ENCODE measurements around the gene HS6ST1.
"Not testable (repeated sequence)": the region's sequence is repeated elsewhere in the genome, so short reads cannot be mapped to it uniquely, and the experiment has no call there.

Gene HS6ST1

DNA sequence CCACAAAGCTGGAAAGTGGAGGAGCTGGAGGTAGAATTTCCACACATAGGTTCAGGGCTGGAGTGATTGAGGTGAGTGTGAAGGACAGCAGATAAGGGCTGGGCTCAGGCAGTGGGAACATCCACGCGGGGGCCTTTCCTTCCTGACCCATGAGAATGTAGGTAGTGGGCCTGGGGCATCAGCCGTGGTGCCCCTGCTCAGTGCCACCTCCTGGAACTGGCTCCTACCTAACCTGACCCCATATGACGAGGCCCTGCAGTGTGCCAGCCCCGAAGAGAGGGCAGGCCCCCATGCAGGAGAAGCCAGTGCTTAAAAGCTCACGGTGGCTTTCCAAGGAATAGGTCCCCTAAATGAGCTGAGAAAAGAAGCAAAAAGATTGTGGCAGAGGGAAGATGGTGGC, 66.2 kb downstream of the HS6ST1 start:
- H3K4me3 ChIP-seq (replicated peaks; ENCODE audit: low read depth, low read length), result no peak overlapping the region
- no peak for TF ChIP-seq CTCF (IDR thresholded peaks at IDR 0.05; ENCODE audit: low read depth, low read length, missing control alignments)
- no peak for DNase-seq (ENCODE audit: extremely low read depth, low read depth)

DNA sequence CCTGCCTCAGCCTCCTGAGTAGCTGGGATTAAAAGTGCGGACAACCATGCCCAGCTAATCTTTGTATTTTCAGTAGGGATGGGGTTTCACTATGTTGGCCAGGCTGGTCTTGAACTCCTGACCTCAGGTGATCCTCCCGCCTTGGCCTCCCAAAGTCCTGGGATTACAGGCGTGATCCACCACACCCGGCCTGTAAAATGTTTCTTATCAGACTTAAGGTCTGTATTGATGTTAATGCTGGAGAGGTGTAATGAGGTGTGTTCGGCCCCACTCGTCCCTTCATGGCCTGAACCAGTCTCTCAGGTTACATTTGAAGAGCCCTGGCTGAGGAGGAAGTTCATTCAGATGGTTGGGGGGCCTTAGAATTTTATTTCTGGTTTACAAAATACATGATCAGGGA, 66.6 kb downstream of the HS6ST1 start:
- not testable (repeated sequence) for H3K4me3 ChIP-seq (replicated peaks; ENCODE audit: low read depth, low read length); DNase-seq (ENCODE audit: extremely low read depth, low read depth)

- no peak overlapping the region for H3K4me3 ChIP-seq (replicated peaks; ENCODE audit: low read depth, low read length)
- DNase-seq (ENCODE audit: extremely low read depth, low read depth), result no peak
- no peak for TF ChIP-seq CTCF (IDR thresholded peaks at IDR 0.05; ENCODE audit: low read depth, low read length, missing control alignments)
These were observed 68.2 kb downstream of the HS6ST1 start for GRCh38 chr2:128250229-128251025.

GRCh38 chr2:128249555-128249954, 69.1 kb downstream of the HS6ST1 start:
- DNase-seq (ENCODE audit: extremely low read depth, low read depth), result no peak
- H3K4me3 ChIP-seq (replicated peaks; ENCODE audit: low read depth, low read length), result no peak overlapping the region
- TF ChIP-seq CTCF (IDR thresholded peaks at IDR 0.05; ENCODE audit: low read depth, low read length, missing control alignments), result no peak

DNA sequence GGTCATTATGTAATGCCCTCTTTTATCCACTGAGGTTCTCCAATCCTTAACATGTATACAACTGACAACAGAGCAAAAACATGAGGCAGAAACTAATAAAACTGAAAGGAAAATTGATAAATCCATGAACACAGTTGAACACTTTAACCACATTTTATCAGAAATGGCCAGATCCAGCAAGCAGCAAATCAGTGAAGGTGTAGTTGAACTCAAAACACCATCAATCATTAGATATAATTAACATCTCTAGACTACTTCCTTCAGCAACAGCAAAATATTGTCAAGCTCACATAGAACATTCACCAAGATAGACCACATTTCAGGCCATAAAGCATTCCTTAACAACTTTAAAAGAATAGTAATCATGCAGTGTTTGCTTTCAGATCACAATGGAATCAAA, 72.9 kb downstream of the HS6ST1 start:
- TF ChIP-seq CTCF (IDR thresholded peaks at IDR 0.05; ENCODE audit: low read depth, low read length, missing control alignments), result no peak
- DNase-seq (ENCODE audit: extremely low read depth, low read depth), result no peak
- H3K4me3 ChIP-seq (replicated peaks; ENCODE audit: low read depth, low read length), result no peak overlapping the region

DNA sequence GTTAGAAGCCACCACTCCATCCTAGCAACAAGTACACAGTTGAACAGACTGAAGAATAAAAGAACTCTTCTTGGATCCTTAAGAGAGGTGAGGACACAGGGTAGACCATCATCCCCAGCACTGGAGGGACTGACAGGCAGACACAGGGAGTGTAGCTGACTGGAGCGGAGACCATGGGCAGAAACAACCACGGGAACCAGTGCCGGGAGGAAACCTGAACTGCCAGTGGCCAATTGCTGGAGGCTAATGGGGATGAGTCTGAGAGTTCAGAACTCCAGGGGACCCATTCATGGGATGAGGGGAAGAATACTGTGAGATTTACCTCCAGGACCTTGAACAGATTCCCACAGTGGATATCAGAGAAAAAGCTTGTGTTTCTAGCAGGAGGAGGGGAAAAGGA, 76.8 kb downstream of the HS6ST1 start:
- TF ChIP-seq CTCF (IDR thresholded peaks at IDR 0.05; ENCODE audit: low read depth, low read length, missing control alignments), result no peak
- no peak for DNase-seq (ENCODE audit: extremely low read depth, low read depth)
- H3K4me3 ChIP-seq (replicated peaks; ENCODE audit: low read depth, low read length), result no peak overlapping the region

DNA sequence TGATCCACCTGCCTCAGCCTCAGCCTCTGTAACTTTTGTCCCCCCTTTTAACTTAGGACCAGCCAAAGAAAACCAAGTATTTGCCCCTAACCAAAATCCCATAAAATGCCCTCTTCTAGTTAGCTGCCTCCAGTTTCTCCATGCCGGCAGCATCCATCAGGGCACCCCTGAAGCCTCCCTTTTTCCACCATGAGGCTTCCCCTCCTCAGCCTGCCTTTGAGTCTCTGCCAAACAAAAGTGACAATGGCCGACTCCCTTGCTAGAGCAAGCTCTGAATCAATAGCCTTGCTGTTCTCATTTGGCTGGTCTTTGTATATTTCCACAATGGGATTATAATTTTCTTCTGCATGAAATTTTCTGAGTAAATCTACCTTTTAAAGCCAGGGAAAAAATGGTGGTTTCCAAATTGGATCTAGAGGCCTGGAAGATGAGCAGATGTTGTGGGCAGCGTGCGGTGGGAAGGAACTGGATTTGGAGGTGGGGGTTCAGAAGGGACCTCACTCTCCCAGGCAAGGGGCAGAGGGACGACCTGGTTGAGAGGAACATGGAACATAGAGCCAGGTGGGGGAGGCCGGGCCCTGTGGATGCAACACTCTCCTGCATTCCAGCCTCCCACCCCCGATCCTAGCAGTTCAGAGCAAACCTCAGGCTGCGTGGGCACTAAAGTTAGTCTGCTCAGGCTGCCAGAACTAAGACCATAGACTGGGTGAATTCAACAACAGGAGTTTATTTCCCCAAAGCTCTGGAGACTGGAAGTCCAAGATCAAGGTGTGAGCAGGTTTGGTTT, 80.6 kb downstream of the HS6ST1 start:
- no peak overlapping the region for H3K4me3 ChIP-seq (replicated peaks; ENCODE audit: low read depth, low read length)
- no peak for TF ChIP-seq CTCF (IDR thresholded peaks at IDR 0.05; ENCODE audit: low read depth, low read length, missing control alignments)
- DNase-seq (ENCODE audit: extremely low read depth, low read depth), result no peak
